IMR-90 (cell line): ENCODE data around the gene EVI2A. TPM values are rescaled to one million over a fixed set of nuclear protein-coding genes. Genes with fewer than 3 reads are reported as not detected.

ENCODE experiments used
- ATAC-seq: fragments of 200-7000 bp; cut with Tn5 transposase; 2 replicates; pipeline ENCODE4 v1.9.1; 2020; ENCODE audit warnings: low read depth, mild to moderate bottlenecking, moderate library complexity
- BruUV-seq: library from RNA; stranded (reverse); fragments of 400-500 nt; replicated peaks from 2 replicates; lab custom pipeline; 2021; lab: Mats Ljungman, UMichigan
- CTCF ChIA-PET: fragments of 300-600 bp; formaldehyde crosslinking; extraction: SDS; loops from one replicate; lab custom pipeline; 2021; ENCODE audit warnings: antibody characterized with exemption; lab: Yijun Ruan, JAX
- POLR2A ChIA-PET: fragments of 300-600 bp; sonication (Branson Sonifier 250); formaldehyde crosslinking; loops from one replicate; lab custom pipeline; 2022; ENCODE audit warnings: antibody characterized with exemption; ENCODE audit not compliant: unreplicated experiment; lab: Charles Lee
- DNase-seq: peaks from one replicate; pipeline ENCODE4 v3.0.0; 2013
- H2AFZ ChIP-seq: replicated peaks from 2 replicates; pipeline ENCODE3; 2013; ENCODE audit warnings: low read length, mild to moderate bottlenecking; ENCODE audit not compliant: poor library complexity
- H2AK5ac ChIP-seq: 2 replicates; pipeline ENCODE4 v1.6.1; 2013; ENCODE audit warnings: low read depth, low read length, inconsistent platforms
- H2AK9ac ChIP-seq: replicated peaks from 2 replicates; pipeline ENCODE3; 2013; ENCODE audit warnings: mild to moderate bottlenecking, low read depth, low read length, moderate library complexity; ENCODE audit not compliant: poor library complexity
- H2BK120ac ChIP-seq: 2 replicates; pipeline ENCODE4 v1.6.1; 2013; ENCODE audit warnings: low read depth, low read length, inconsistent platforms
- H2BK15ac ChIP-seq: 3 replicates; pipeline ENCODE4 v1.6.1; 2013; ENCODE audit warnings: low read depth, low read length, inconsistent platforms
- H2BK20ac ChIP-seq: 2 replicates; pipeline ENCODE4 v1.6.1; 2013; ENCODE audit warnings: low read depth, mild to moderate bottlenecking, inconsistent platforms, low read length, moderate library complexity
- H2BK5ac ChIP-seq: 2 replicates; pipeline ENCODE4 v1.6.1; 2013; ENCODE audit warnings: mild to moderate bottlenecking, low read depth, low read length, inconsistent platforms; ENCODE audit not compliant: poor library complexity, severe bottlenecking
- H3K14ac ChIP-seq: replicated peaks from 2 replicates; pipeline ENCODE4 v1.6.1; 2013; ENCODE audit warnings: low read depth, low read length, inconsistent platforms
- H3K18ac ChIP-seq: 2 replicates; pipeline ENCODE4 v1.6.1; 2013; ENCODE audit warnings: low read depth, low read length, control low read depth
- H3K23ac ChIP-seq: 2 replicates; pipeline ENCODE4 v1.6.1; 2013; ENCODE audit warnings: low read depth, low read length, inconsistent platforms
- H3K27ac ChIP-seq: 2 replicates; pipeline ENCODE4 v1.5.1; 2013; ENCODE audit warnings: mild to moderate bottlenecking, control low read depth, low read length; ENCODE audit not compliant: insufficient read depth
- H3K27me3 ChIP-seq: 2 replicates; pipeline ENCODE4 v1.6.1; 2013; ENCODE audit warnings: low read length; ENCODE audit not compliant: control insufficient read depth, insufficient read depth
- H3K36me3 ChIP-seq: 2 replicates; pipeline ENCODE4 v1.6.1; 2013; ENCODE audit warnings: low read length, mixed read lengths; ENCODE audit not compliant: control insufficient read depth, insufficient read depth
- H3K4ac ChIP-seq: 2 replicates; pipeline ENCODE4 v1.6.1; 2013; ENCODE audit warnings: low read depth, low read length, inconsistent platforms
- H3K4me1 ChIP-seq: 2 replicates; pipeline ENCODE4 v1.6.1; 2013; ENCODE audit warnings: low read length, mixed read lengths; ENCODE audit not compliant: control insufficient read depth, insufficient read depth
- H3K4me2 ChIP-seq: 2 replicates; pipeline ENCODE4 v1.6.1; 2013; ENCODE audit warnings: low read depth, mild to moderate bottlenecking, control low read depth, low read length, moderate library complexity
- H3K4me3 ChIP-seq: 2 replicates; pipeline ENCODE4 v1.5.1; 2013; ENCODE audit warnings: low read depth, mild to moderate bottlenecking, control low read depth, low read length, moderate library complexity; ENCODE audit not compliant: insufficient read depth
- H3K56ac ChIP-seq: 2 replicates; pipeline ENCODE4 v1.6.1; 2013; ENCODE audit warnings: low read length, inconsistent platforms; ENCODE audit not compliant: insufficient read depth; ENCODE audit errors: extremely low read depth
- H3K79me1 ChIP-seq, 2 experiments: 2 replicates each; pipeline ENCODE4 v1.6.1; 2013; ENCODE audit warnings: low read length in 2 of 2, inconsistent platforms in 1 of 2, low read depth in 1 of 2
- H3K9ac ChIP-seq: 2 replicates; pipeline ENCODE4 v1.6.1; 2013; ENCODE audit warnings: low read depth, low read length, control low read depth
- H3K9me1 ChIP-seq: 2 replicates; pipeline ENCODE4 v1.6.1; 2013; ENCODE audit warnings: low read length, inconsistent platforms; ENCODE audit not compliant: insufficient read depth
- H3K9me3 ChIP-seq: 2 replicates; pipeline ENCODE4 v1.6.1; 2013; ENCODE audit warnings: low read length; ENCODE audit not compliant: control insufficient read depth, insufficient read depth
- H4K20me1 ChIP-seq: 2 replicates; pipeline ENCODE4 v1.6.1; 2013; ENCODE audit warnings: low read length, inconsistent platforms; ENCODE audit not compliant: insufficient read depth
- H4K5ac ChIP-seq: 2 replicates; pipeline ENCODE4 v1.6.1; 2013; ENCODE audit warnings: mild to moderate bottlenecking, low read depth, low read length, control low read depth
- H4K8ac ChIP-seq, 2 experiments: 2 replicates each; pipeline ENCODE4 v1.6.1; 2013; ENCODE audit warnings: low read depth in 2 of 2, low read length in 2 of 2, control low read depth in 1 of 2, inconsistent platforms in 1 of 2
- H4K91ac ChIP-seq: 2 replicates; pipeline ENCODE4 v1.6.1; 2013; ENCODE audit warnings: low read depth, low read length, inconsistent platforms; ENCODE audit not compliant: insufficient read depth
- BHLHE40 ChIP-seq: fragments of 150-350 bp; IDR thresholded peaks from 2 replicates; pipeline ENCODE4 v1.6.1; 2016; ENCODE audit warnings: mild to moderate bottlenecking, low read depth, low read length
- CEBPB ChIP-seq: IDR thresholded peaks from 2 replicates; pipeline ENCODE4 v1.6.1; 2012; ENCODE audit warnings: low read depth, low read length, improper control_type of control experiment
- CHD1 ChIP-seq: IDR thresholded peaks from 2 replicates; pipeline ENCODE4 v1.6.1; 2012; ENCODE audit warnings: low read depth, low read length, improper control_type of control experiment
- CTCF ChIP-seq: conservative IDR thresholded peaks from 2 replicates; pipeline ENCODE4 v1.5.1; 2012; ENCODE audit warnings: mild to moderate bottlenecking, low read depth, low read length, improper control_type of control experiment
- ELK1 ChIP-seq: fragments of 150-350 bp; IDR thresholded peaks from 2 replicates; pipeline ENCODE4 v1.6.1; 2016; ENCODE audit warnings: low read depth, mild to moderate bottlenecking, low read length, moderate library complexity, borderline replicate concordance
- FOS ChIP-seq: fragments of 150-350 bp; IDR thresholded peaks from 2 replicates; pipeline ENCODE4 v1.6.1; 2016; ENCODE audit warnings: low read depth, low read length
- MAFK ChIP-seq: IDR thresholded peaks from 2 replicates; pipeline ENCODE4 v1.6.1; 2012; ENCODE audit warnings: low read depth, low read length, improper control_type of control experiment
- MXI1 ChIP-seq: IDR thresholded peaks from 2 replicates; pipeline ENCODE4 v1.6.1; 2012; ENCODE audit warnings: low read depth, mild to moderate bottlenecking, low read length, moderate library complexity, borderline replicate concordance
- RFX5 ChIP-seq: IDR thresholded peaks from 2 replicates; pipeline ENCODE4 v1.8.0; 2012; ENCODE audit warnings: low read depth, mild to moderate bottlenecking, low read length, moderate library complexity
- SMC3 ChIP-seq: fragments of 150-350 bp; IDR thresholded peaks from 2 replicates; pipeline ENCODE4 v1.6.1; 2016; ENCODE audit warnings: low read depth, mild to moderate bottlenecking, antibody characterized with exemption, low read length, moderate library complexity
- USF2 ChIP-seq: fragments of 150-350 bp; IDR thresholded peaks from 2 replicates; pipeline ENCODE4 v1.6.1; 2017; ENCODE audit warnings: mild to moderate bottlenecking, antibody characterized with exemption, low read length, low read depth
- dilution Hi-C: fragments of 300-500 bp; cut with HindIII; formaldehyde crosslinking; loops from one replicate; pipeline ENCODE4 v1.14.3; 2018; ENCODE audit warnings: low sequenced_read_pairs; ENCODE audit not compliant: unreplicated experiment
- in situ Hi-C: fragments of 300-500 bp; cut with MboI; formaldehyde crosslinking; loops from 3 replicates; pipeline ENCODE4 v1.14.3; 2019; ENCODE audit warnings: low sequenced_read_pairs, inconsistent platforms, mixed read lengths
- intact Hi-C: fragments of 100-400 bp; cut with micrococcal nuclease; formaldehyde crosslinking; loops from 2 replicates; pipeline ENCODE4 v1.10.0; 2022
- polyA plus RNA-seq, 3 experiments: library from polyadenylated mRNA; depleted of rRNA; stranded (reverse); fragments of >200 nt; gene quantifications; 2 replicates each; pipeline ENCODE4 v1.2.3, GENCODE V29; 2012; ENCODE audit warnings: low replicate concordance in 1 of 3
- total RNA-seq: library from RNA; depleted of rRNA; stranded (reverse); fragments of >200 nt; gene quantifications from 2 replicates; pipeline ENCODE4 v1.2.3, GENCODE V29; 2012

Gene EVI2A
- total and polyA plus RNA-seq, 2 of the 4 experiments (the other 2 are of a cell fraction): 0.50 to 0.90 TPM

- H3K9ac ChIP-seq: no peak overlapping the region
- DNase-seq: peak; percentile 14
- intact Hi-C loops: no loop called here
- H3K36me3 ChIP-seq: peaks cover 1% of the 10 kb centered on the region; the same call in 1 of the 2 replicates
- CTCF ChIA-PET: no interaction called here
- no peaks in the 10 kb centered on the region; the same call in 1 of the 2 replicates for H3K9me1 ChIP-seq
- no peak for ATAC-seq
- H2BK120ac ChIP-seq: no peak overlapping the region
- no peak overlapping the region for H3K4me2 ChIP-seq
- H3K14ac ChIP-seq: peak overlapping the region; percentile 58; the same call in 1 of the 2 replicates
- H4K8ac ChIP-seq: no peak overlapping the region
- no peak overlapping the region for H4K91ac ChIP-seq
- BruUV-seq: no TSS peak
- no peak overlapping the region for H2BK5ac ChIP-seq
- in situ Hi-C loops: no loop called here
- H3K27me3 ChIP-seq: no peaks in the 10 kb centered on the region
- no peak overlapping the region for H2BK15ac ChIP-seq
- H4K20me1 ChIP-seq: no peaks in the 10 kb centered on the region; the same call in 1 of the 2 replicates
- peaks cover 12 to 28% of the 10 kb centered on the region in 2 experiments for H3K79me1 ChIP-seq
- H2BK20ac ChIP-seq: no peak overlapping the region
- H3K4me1 ChIP-seq: no peaks in the 10 kb centered on the region
- H2AK5ac ChIP-seq: 0 out of 2 replicates have a peak overlapping the region, but pooled peaks have one; percentile 33
- H3K9me3 ChIP-seq: no peaks in the 10 kb centered on the region
- H3K27ac ChIP-seq: no peak overlapping the region
- no peak overlapping the region; the same call in 1 of the 2 replicates for H3K18ac ChIP-seq
- H2AK9ac ChIP-seq: no peak overlapping the region
- H3K56ac ChIP-seq: no peak overlapping the region
- POLR2A ChIA-PET: no interaction called here
- no peak overlapping the region for H2AFZ ChIP-seq
- H3K4ac ChIP-seq: no peak overlapping the region
- H3K23ac ChIP-seq: no peak overlapping the region
- TF ChIP-seq MAFK (no peak), FOS (no peak), USF2 (no peak), MXI1 (no peak), SMC3 (no peak), BHLHE40 (no peak), ELK1 (no peak), CEBPB (no peak), RFX5 (no peak), CHD1 (no peak), CTCF (no peak)
- no peak overlapping the region for H3K4me3 ChIP-seq
- H4K5ac ChIP-seq: no peak overlapping the region
- dilution Hi-C loops: no loop called here
Measured at GRCh38 chr17:31291820-31292219, 29.6 kb downstream of the EVI2A start.
